Measurements from ENCODE around the gene SMAP1. TPM values are rescaled to one million over a fixed set of nuclear protein-coding genes. Genes with fewer than 3 reads are reported as not detected.
A peak's percentile ranks its signal among the peaks of the same experiment; 100 is the strongest.

SMAP1 gene
- total and polyA plus RNA-seq, 2 experiments from 2014 or later = 18.4 to 20.1 TPM

GRCh38 chr6:70779934-70780333, 112.3 kb downstream of the SMAP1 start:
- in situ Hi-C loops (cut with MboI) = no loop called here
- Histone ChIP-seq H3K9me3 (ENCODE audit: low read depth) (no peaks in the 10 kb centered on the region), H3K4me1 (ENCODE audit: insufficient read depth) (no peaks in the 10 kb centered on the region), H3K79me2 (ENCODE audit: insufficient read depth) (no peaks in the 10 kb centered on the region), H3K36me3 (ENCODE audit: low read depth) (0 out of 2 replicates have a peak, but pooled peaks cover 3% of the 10 kb centered on the region), H3K9me2 (ENCODE audit: insufficient read depth) (no peaks in the 10 kb centered on the region), H3K27me3 (replicated peaks; ENCODE audit: insufficient read depth) (no peaks in the 10 kb centered on the region), H3K27ac (no peak overlapping the region), H2AFZ (no peak overlapping the region), H3K4me2 (ENCODE audit: unreplicated experiment) (no peak overlapping the region), H4K20me1 (ENCODE audit: insufficient read depth) (no peaks in the 10 kb centered on the region), H3K9ac (no peak overlapping the region), H3K4me3 (no peak overlapping the region), H3F3A (ENCODE audit: insufficient read depth) (no peaks in the 10 kb centered on the region)
- no peak for TF ChIP-seq EZH2phosphoT487 (IDR thresholded peaks at IDR 0.05; ENCODE audit: insufficient read depth, low read depth)
- no peak for TF ChIP-seq EZH2 (IDR thresholded peaks at IDR 0.05; ENCODE audit: insufficient read depth, poor library complexity, severe bottlenecking)
- no peak for DNase-seq
- 86 to 95% methylated on average over 2 of the region's 2 CpGs for WGBS, 2 experiments (ENCODE audit: low coverage in 1 of 2, low lambda C conversion rate in 2 of 2, missing lambda C conversion rate in 2 of 2)

- H3F3A ChIP-seq (ENCODE audit: insufficient read depth) = no peaks in the 10 kb centered on the region
- TF ChIP-seq EZH2phosphoT487 (IDR thresholded peaks at IDR 0.05; ENCODE audit: insufficient read depth, low read depth) = no peak
- TF ChIP-seq EZH2 (IDR thresholded peaks at IDR 0.05; ENCODE audit: insufficient read depth, poor library complexity, severe bottlenecking) = no peak
- no peak overlapping the region for H3K4me3 ChIP-seq
- peak; percentile 43 for DNase-seq
- WGBS, 2 experiments (ENCODE audit: low coverage in 1 of 2, low lambda C conversion rate in 2 of 2, missing lambda C conversion rate in 2 of 2) = 31 to 32% methylated on average over 3 of the region's 3 CpGs
- H3K9me2 ChIP-seq (ENCODE audit: insufficient read depth) = no peaks in the 10 kb centered on the region
- no peaks in the 10 kb centered on the region for H4K20me1 ChIP-seq (ENCODE audit: insufficient read depth)
- H3K27me3 ChIP-seq (replicated peaks; ENCODE audit: insufficient read depth) = no peaks in the 10 kb centered on the region
- in situ Hi-C loops (cut with MboI) = no loop called here
- no peaks in the 10 kb centered on the region for H3K79me2 ChIP-seq (ENCODE audit: insufficient read depth)
- no peaks in the 10 kb centered on the region for H3K9me3 ChIP-seq (ENCODE audit: low read depth)
- H3K4me2 ChIP-seq (ENCODE audit: unreplicated experiment) = no peak overlapping the region
- H3K27ac ChIP-seq = no peak overlapping the region
- no peaks in the 10 kb centered on the region for H3K4me1 ChIP-seq (ENCODE audit: insufficient read depth)
- no peak overlapping the region for H3K9ac ChIP-seq
- no peaks in the 10 kb centered on the region for H3K36me3 ChIP-seq (ENCODE audit: low read depth)
- H2AFZ ChIP-seq = no peak overlapping the region
Measured at GRCh38 chr6:70790483-70791224, 123.0 kb downstream of the SMAP1 start.

- 95 to 96% methylated on average over 1 of the region's 1 CpG for WGBS, 2 experiments (ENCODE audit: low coverage in 1 of 2, low lambda C conversion rate in 2 of 2, missing lambda C conversion rate in 2 of 2)
- DNase-seq = no peak
- Histone ChIP-seq H2AFZ (no peak overlapping the region), H3F3A (ENCODE audit: insufficient read depth) (no peaks in the 10 kb centered on the region), H3K4me1 (ENCODE audit: insufficient read depth) (no peaks in the 10 kb centered on the region), H4K20me1 (ENCODE audit: insufficient read depth) (no peaks in the 10 kb centered on the region), H3K9me3 (ENCODE audit: low read depth) (no peaks in the 10 kb centered on the region), H3K79me2 (ENCODE audit: insufficient read depth) (no peaks in the 10 kb centered on the region), H3K36me3 (ENCODE audit: low read depth) (no peaks in the 10 kb centered on the region), H3K27ac (no peak overlapping the region), H3K9ac (no peak overlapping the region), H3K4me3 (no peak overlapping the region), H3K9me2 (ENCODE audit: insufficient read depth) (no peaks in the 10 kb centered on the region), H3K4me2 (ENCODE audit: unreplicated experiment) (no peak overlapping the region), H3K27me3 (replicated peaks; ENCODE audit: insufficient read depth) (no peaks in the 10 kb centered on the region)
- TF ChIP-seq EZH2 (IDR thresholded peaks at IDR 0.05; ENCODE audit: insufficient read depth, poor library complexity, severe bottlenecking) (no peak), EZH2phosphoT487 (IDR thresholded peaks at IDR 0.05; ENCODE audit: insufficient read depth, low read depth) (no peak)
- in situ Hi-C loops (cut with MboI) = no loop called here
Measured at GRCh38 chr6:70797625-70798024, 129.9 kb downstream of the SMAP1 start.

GRCh38 chr6:70806086-70806485, 138.4 kb downstream of the SMAP1 start:
- no peaks in the 10 kb centered on the region for H3K4me1 ChIP-seq (ENCODE audit: insufficient read depth)
- no peaks in the 10 kb centered on the region for H3K9me3 ChIP-seq (ENCODE audit: low read depth)
- H3K36me3 ChIP-seq (ENCODE audit: low read depth) = no peaks in the 10 kb centered on the region
- H3K27ac ChIP-seq = no peak overlapping the region
- H3K9me2 ChIP-seq (ENCODE audit: insufficient read depth) = no peaks in the 10 kb centered on the region
- DNase-seq = no peak
- no peak overlapping the region for H3K9ac ChIP-seq
- H3K4me3 ChIP-seq = no peak overlapping the region
- no peaks in the 10 kb centered on the region for H3K79me2 ChIP-seq (ENCODE audit: insufficient read depth)
- no peaks in the 10 kb centered on the region for H3K27me3 ChIP-seq (replicated peaks; ENCODE audit: insufficient read depth)
- no peaks in the 10 kb centered on the region for H3F3A ChIP-seq (ENCODE audit: insufficient read depth)
- no peaks in the 10 kb centered on the region for H4K20me1 ChIP-seq (ENCODE audit: insufficient read depth)
- TF ChIP-seq EZH2 (IDR thresholded peaks at IDR 0.05; ENCODE audit: insufficient read depth, poor library complexity, severe bottlenecking) = no peak
- no peak for TF ChIP-seq EZH2phosphoT487 (IDR thresholded peaks at IDR 0.05; ENCODE audit: insufficient read depth, low read depth)
- H2AFZ ChIP-seq = no peak overlapping the region
- in situ Hi-C loops (cut with MboI) = no loop called here
- H3K4me2 ChIP-seq (ENCODE audit: unreplicated experiment) = no peak overlapping the region
- WGBS, 2 experiments (ENCODE audit: low coverage in 1 of 2, low lambda C conversion rate in 2 of 2, missing lambda C conversion rate in 2 of 2) = 90 to 96% methylated on average over 11 of the region's 11 CpGs

All from GM23248 (cell line).